Measurements from ENCODE around the gene KDM3B.

KDM3B gene

GRCh38 chr5:138459311-138459933 lies 106.9 kb downstream of the KDM3B start:
- TF ChIP-seq, protein P1, sequence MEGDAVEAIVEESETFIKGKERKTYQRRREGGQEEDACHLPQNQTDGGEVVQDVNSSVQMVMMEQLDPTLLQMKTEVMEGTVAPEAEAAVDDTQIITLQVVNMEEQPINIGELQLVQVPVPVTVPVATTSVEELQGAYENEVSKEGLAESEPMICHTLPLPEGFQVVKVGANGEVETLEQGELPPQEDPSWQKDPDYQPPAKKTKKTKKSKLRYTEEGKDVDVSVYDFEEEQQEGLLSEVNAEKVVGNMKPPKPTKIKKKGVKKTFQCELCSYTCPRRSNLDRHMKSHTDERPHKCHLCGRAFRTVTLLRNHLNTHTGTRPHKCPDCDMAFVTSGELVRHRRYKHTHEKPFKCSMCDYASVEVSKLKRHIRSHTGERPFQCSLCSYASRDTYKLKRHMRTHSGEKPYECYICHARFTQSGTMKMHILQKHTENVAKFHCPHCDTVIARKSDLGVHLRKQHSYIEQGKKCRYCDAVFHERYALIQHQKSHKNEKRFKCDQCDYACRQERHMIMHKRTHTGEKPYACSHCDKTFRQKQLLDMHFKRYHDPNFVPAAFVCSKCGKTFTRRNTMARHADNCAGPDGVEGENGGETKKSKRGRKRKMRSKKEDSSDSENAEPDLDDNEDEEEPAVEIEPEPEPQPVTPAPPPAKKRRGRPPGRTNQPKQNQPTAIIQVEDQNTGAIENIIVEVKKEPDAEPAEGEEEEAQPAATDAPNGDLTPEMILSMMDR (IDR thresholded peaks at IDR 0.05; ENCODE audit: low read depth, low read length, missing control alignments): no peak
- DNase-seq (ENCODE audit: extremely low read depth, low read depth): no peak
- H3K4me3 ChIP-seq (replicated peaks; ENCODE audit: low read depth, low read length): no peak overlapping the region

GRCh38 chr5:138460032-138460693 lies 107.7 kb downstream of the KDM3B start:
- no peak for DNase-seq (ENCODE audit: extremely low read depth, low read depth)
- H3K4me3 ChIP-seq (replicated peaks; ENCODE audit: low read depth, low read length): no peak overlapping the region
- TF ChIP-seq, protein P1 (IDR thresholded peaks at IDR 0.05; ENCODE audit: low read depth, low read length, missing control alignments): no peak

- no peak overlapping the region for H3K4me3 ChIP-seq (replicated peaks; ENCODE audit: low read depth, low read length)
- TF ChIP-seq, protein P1 (IDR thresholded peaks at IDR 0.05; ENCODE audit: low read depth, low read length, missing control alignments): no peak
- no peak for DNase-seq (ENCODE audit: extremely low read depth, low read depth)
Measured at GRCh38 chr5:138461343-138462125, 109.0 kb downstream of the KDM3B start.

DNA sequence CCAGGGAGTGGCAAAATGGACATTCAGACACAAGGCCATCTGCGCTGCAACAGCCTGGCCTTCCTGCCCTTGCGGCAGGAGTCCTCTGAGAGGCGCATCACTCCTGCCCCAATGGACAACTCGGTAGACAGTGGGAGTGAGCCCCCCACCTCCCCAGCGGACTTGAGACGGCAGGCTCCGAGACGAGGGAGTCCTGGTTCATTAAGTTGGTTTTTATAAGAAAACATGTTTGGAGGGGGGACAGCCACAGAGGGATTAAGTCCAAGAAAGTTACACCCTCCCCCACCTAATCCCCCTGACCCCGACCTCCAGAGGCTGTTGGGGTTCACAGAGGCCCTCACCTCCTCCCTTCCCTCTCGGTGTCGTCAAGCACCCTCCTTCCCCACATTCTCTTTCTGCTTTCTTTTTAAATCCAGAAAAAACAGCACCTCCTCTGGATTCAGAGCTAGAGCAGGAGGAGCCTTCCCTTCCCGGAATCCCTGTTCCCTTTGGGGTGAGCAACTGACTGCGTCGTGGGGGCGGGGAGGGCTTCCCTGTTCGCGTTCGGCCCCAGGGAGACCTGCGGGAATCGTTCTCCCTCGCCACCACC lies 111.0 kb downstream of the KDM3B start:
- DNase-seq (ENCODE audit: extremely low read depth, low read depth): no peak
- H3K4me3 ChIP-seq (replicated peaks; ENCODE audit: low read depth, low read length): peak overlapping the region; percentile 57
- TF ChIP-seq, protein P1 (IDR thresholded peaks at IDR 0.05; ENCODE audit: low read depth, low read length, missing control alignments): no peak

GRCh38 chr5:138464008-138464387 lies 111.5 kb downstream of the KDM3B start:
- TF ChIP-seq, protein P1 (IDR thresholded peaks at IDR 0.05; ENCODE audit: low read depth, low read length, missing control alignments): peak; percentile 88
- DNase-seq (ENCODE audit: extremely low read depth, low read depth): peak; percentile 85
- peak overlapping the region; percentile 57 for H3K4me3 ChIP-seq (replicated peaks; ENCODE audit: low read depth, low read length)

DNA sequence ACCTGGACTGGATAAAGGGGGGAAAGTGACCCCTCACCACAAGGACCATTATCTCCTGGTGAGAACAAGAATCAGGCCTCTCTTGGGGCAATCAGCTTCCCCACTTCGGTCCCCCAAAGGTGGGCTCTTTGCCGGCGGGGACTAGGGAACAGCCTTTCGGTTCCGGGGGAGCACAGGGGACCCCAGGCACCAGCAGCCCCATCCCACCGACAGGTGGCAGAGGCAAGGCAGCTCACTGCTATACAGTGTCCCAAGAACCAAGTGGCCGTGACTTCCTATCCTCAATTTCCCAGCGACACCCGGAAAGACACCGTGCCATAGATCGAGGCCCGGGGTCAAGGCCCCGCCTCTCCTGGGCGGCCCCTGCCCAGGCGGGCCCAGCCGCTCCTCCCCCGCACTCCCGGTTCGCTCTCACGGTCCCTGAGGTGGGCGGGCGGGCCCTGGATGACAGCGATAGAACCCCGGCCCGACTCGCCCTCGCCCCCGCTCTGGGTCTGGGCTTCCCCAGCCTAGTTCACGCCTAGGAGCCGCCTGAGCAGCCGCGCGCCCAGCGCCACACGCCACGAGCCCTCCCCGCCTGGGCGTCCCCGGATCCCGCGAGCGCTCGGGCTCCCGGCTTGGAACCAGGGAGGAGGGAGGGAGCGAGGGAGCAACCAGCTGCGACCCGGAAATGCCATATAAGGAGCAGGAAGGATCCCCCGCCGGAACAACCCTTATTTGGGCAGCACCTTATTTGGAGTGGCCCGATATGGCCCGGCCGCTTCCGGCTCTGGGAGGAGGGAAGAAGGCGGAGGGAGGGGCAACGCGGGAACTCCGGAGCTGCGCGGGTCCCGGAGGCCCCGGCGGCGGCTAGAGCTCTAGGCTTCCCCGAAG lies 112.1 kb downstream of the KDM3B start:
- peak overlapping the region; percentile 57 for H3K4me3 ChIP-seq (replicated peaks; ENCODE audit: low read depth, low read length)
- TF ChIP-seq, protein P1 (IDR thresholded peaks at IDR 0.05; ENCODE audit: low read depth, low read length, missing control alignments): no peak

More for the DNA sequence above, 112.1 kb downstream of the KDM3B start:
- DNase-seq (ENCODE audit: extremely low read depth, low read depth): peak; percentile 98

Data from HFF-Myc (cell line).